Duodenal mucosa (tissue), 2 donors: Measurements from ENCODE around the gene PREP.

Experiments
- H3K27ac ChIP-seq: one replicate; pipeline ENCODE4 v1.7.0; 2013; ENCODE audit warnings: low read depth, low read length
- H3K27me3 ChIP-seq, 2 donors: one replicate each; pipeline ENCODE4 v1.7.0; 2013; ENCODE audit warnings: low read length in 2 of 2, control low read depth in 1 of 2; ENCODE audit not compliant: insufficient read depth in 2 of 2, control insufficient read depth in 1 of 2
- H3K36me3 ChIP-seq, 2 donors: one replicate each; pipeline ENCODE4 v1.7.0; 2013; ENCODE audit warnings: low read length in 2 of 2, control low read depth in 1 of 2; ENCODE audit not compliant: insufficient read depth in 2 of 2, control insufficient read depth in 1 of 2
- H3K4me1 ChIP-seq, 2 donors: one replicate each; pipeline ENCODE4 v1.7.0; 2013; ENCODE audit warnings: low read length in 2 of 2, control low read depth in 1 of 2; ENCODE audit not compliant: insufficient read depth in 2 of 2, control insufficient read depth in 1 of 2
- H3K4me3 ChIP-seq, 2 donors: one replicate each; pipeline ENCODE4 v1.7.0; 2013; ENCODE audit warnings: low read length in 2 of 2, low read depth in 1 of 2
- H3K9ac ChIP-seq, 2 donors: one replicate each; pipeline ENCODE4 v1.7.0; 2013; ENCODE audit warnings: low read length in 2 of 2, low read depth in 1 of 2
- H3K9me3 ChIP-seq, 2 donors: one replicate each; pipeline ENCODE4 v1.7.0; 2013; ENCODE audit warnings: low read length in 2 of 2, control low read depth in 1 of 2; ENCODE audit not compliant: control insufficient read depth in 1 of 2

The PREP gene

DNA sequence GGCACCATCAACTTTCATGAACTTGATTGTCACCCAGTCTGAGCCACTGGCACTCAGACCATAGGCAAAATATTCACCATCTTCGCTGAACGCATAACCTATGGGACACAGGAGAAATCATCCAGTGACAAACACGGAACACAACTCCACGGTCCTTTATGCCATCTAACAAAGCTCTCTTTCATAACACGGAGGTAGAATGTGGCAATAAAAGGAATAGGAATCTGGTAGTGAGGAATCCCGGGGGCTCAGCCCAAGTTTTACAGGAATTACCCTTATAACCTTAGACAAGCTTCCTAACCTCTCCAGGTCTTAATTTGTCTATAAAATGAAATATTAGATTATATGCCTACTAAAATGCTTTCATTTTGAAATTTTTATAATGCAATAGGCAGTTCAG lies 29.4 kb downstream of the PREP start:
- H3K9ac ChIP-seq = peak overlapping the region in 1 of 2 donors; percentile 16
- H3K27ac ChIP-seq = peak overlapping the region; percentile 82

GRCh38 chr6:105372849-105373182 lies 30.1 kb downstream of the PREP start:
- peak overlapping the region; percentile 82 for H3K27ac ChIP-seq
- no peak overlapping the region for H3K4me3 ChIP-seq
- H3K36me3 ChIP-seq = peaks cover 12 to 35% of the 10 kb centered on the region in 2 donors
- H3K9me3 ChIP-seq = no peaks in the 10 kb centered on the region
- H3K4me1 ChIP-seq = peaks cover 20 to 44% of the 10 kb centered on the region in 2 donors
- H3K9ac ChIP-seq = peak overlapping the region; percentile 16 to 20
- H3K27me3 ChIP-seq = no peaks in the 10 kb centered on the region

More for the DNA sequence above, 29.4 kb downstream of the PREP start:
- Histone ChIP-seq H3K4me3 (no peak overlapping the region), H3K4me1 (peaks cover 20 to 45% of the 10 kb centered on the region in 2 donors), H3K27me3 (no peaks in the 10 kb centered on the region), H3K36me3 (peaks cover 12 to 35% of the 10 kb centered on the region in 2 donors), H3K9me3 (no peaks in the 10 kb centered on the region)

DNA sequence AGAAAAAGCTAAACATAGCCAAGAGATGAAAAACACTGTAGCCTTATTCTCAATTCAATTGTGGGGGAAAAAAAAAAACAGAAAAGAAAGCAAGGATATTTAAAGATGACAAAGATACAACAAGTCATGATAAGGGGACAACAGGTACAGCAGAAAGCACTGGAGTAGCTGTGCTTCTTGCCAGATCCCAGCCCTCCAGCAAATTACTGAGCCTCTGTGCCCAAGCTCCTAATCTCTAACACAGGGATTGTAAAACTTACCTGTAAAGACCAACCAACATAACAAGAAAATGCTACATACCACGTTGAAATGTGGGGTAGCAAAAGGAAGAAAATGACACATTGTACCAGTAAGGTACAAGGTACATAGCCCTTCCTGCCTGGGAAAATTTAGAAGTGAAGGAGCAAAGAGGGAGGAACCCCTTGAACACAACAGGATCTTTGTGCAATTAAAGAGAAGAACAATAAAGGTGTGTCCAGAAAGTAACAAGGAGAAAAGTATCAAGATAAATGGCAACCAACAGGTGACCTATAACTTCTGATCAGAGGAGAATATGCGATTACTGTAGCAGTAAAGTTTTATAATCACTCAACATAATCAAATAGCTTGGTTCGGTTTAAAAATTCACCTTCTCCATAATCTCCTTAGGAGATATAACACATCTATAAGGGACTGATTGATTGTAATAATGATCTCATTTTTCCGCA lies 30.6 kb downstream of the PREP start:
- Histone ChIP-seq H3K4me1 (peaks cover 20 to 39% of the 10 kb centered on the region in 2 donors), H3K9ac (peak overlapping the region; percentile 5 to 12), H3K36me3 (peaks cover 12 to 35% of the 10 kb centered on the region in 2 donors), H3K4me3 (peak overlapping the region in 1 of 2 donors; percentile 34), H3K27me3 (no peaks in the 10 kb centered on the region), H3K27ac (peak overlapping the region; percentile 57), H3K9me3 (no peaks in the 10 kb centered on the region)

- Histone ChIP-seq H3K4me1 (peaks cover 20 to 30% of the 10 kb centered on the region in 2 donors), H3K27ac (no peak overlapping the region), H3K4me3 (no peak overlapping the region), H3K27me3 (no peaks in the 10 kb centered on the region), H3K9me3 (no peaks in the 10 kb centered on the region), H3K9ac (no peak overlapping the region), H3K36me3 (peaks cover 17 to 39% of the 10 kb centered on the region in 2 donors)
These were observed 32.5 kb downstream of the PREP start for GRCh38 chr6:105370351-105370750.

- H3K9ac ChIP-seq = no peak overlapping the region
- H3K4me3 ChIP-seq = no peak overlapping the region
- H3K36me3 ChIP-seq = peaks cover 15 to 45% of the 10 kb centered on the region in 2 donors
- no peaks in the 10 kb centered on the region for H3K27me3 ChIP-seq
- H3K9me3 ChIP-seq = no peaks in the 10 kb centered on the region
- H3K4me1 ChIP-seq = peaks cover 20 to 28% of the 10 kb centered on the region in 2 donors
- H3K27ac ChIP-seq = no peak overlapping the region
These were observed 33.7 kb downstream of the PREP start for GRCh38 chr6:105369145-105369544.

- H3K27ac ChIP-seq = no peak overlapping the region
- H3K4me3 ChIP-seq = no peak overlapping the region
- H3K9me3 ChIP-seq = no peaks in the 10 kb centered on the region
- no peaks in the 10 kb centered on the region for H3K27me3 ChIP-seq
- no peak overlapping the region for H3K9ac ChIP-seq
- peaks cover 15 to 44% of the 10 kb centered on the region in 2 donors for H3K36me3 ChIP-seq
- no peaks in the 10 kb centered on the region for H3K4me1 ChIP-seq
These were observed 38.6 kb downstream of the PREP start for GRCh38 chr6:105364243-105364642.

- H3K9me3 ChIP-seq = no peaks in the 10 kb centered on the region
- H3K27me3 ChIP-seq = no peaks in the 10 kb centered on the region
- H3K4me3 ChIP-seq = no peak overlapping the region
- H3K4me1 ChIP-seq = no peaks in the 10 kb centered on the region
- no peak overlapping the region for H3K9ac ChIP-seq
- no peak overlapping the region for H3K27ac ChIP-seq
- H3K36me3 ChIP-seq = peaks cover 15 to 40% of the 10 kb centered on the region in 2 donors
These were observed 39.7 kb downstream of the PREP start for GRCh38 chr6:105363100-105363754.

- Histone ChIP-seq H3K27ac (no peak overlapping the region), H3K9me3 (peaks cover 0 to 2% of the 10 kb centered on the region in 2 donors), H3K36me3 (peaks cover 13 to 42% of the 10 kb centered on the region in 2 donors), H3K27me3 (no peaks in the 10 kb centered on the region), H3K9ac (no peak overlapping the region), H3K4me1 (no peaks in the 10 kb centered on the region), H3K4me3 (no peak overlapping the region)
These were observed 43.2 kb downstream of the PREP start for GRCh38 chr6:105359419-105360370.

DNA sequence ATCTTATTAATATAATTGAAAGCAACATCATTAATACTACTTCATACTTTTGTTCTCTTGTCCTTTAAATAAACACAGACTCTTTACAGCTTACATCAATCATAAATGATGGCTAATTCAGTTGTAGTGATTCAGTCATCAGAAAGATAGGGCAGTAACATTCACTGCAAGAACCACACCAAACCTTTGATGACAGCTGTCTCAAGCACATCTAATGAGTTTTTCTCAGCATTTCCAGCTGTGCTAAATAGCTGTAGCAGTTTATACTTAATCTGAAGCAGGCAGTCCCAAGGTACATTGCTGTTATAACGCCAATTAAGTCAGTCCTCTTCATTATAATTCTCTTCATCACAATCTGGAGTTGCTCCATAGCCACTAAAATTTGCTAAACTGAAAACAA lies 45.7 kb downstream of the PREP start:
- H3K9me3 ChIP-seq = peaks cover 0 to 2% of the 10 kb centered on the region in 2 donors
- H3K9ac ChIP-seq = no peak overlapping the region
- H3K27ac ChIP-seq = no peak overlapping the region
- H3K27me3 ChIP-seq = no peaks in the 10 kb centered on the region
- H3K4me1 ChIP-seq = no peaks in the 10 kb centered on the region
- H3K4me3 ChIP-seq = no peak overlapping the region
- peaks cover 10 to 47% of the 10 kb centered on the region in 2 donors for H3K36me3 ChIP-seq
